GM19238 (cell line): ENCODE data around the gene SEMA4B.
A peak's percentile ranks its signal among the peaks of the same experiment; 100 is the strongest.

Source experiments
- DNase-seq: peaks from one replicate; pipeline ENCODE4 v3.0.0; 2011; ENCODE audit warnings: low spot score; ENCODE audit not compliant: insufficient read length

The SEMA4B gene

GRCh38 chr15:90227336-90227735 is 26.2 kb downstream of the SEMA4B start:
- no peak for DNase-seq

- no peak for DNase-seq
Measured at GRCh38 chr15:90227816-90228772, 27.0 kb downstream of the SEMA4B start.

- DNase-seq: no peak
Measured at GRCh38 chr15:90228960-90229359, 27.8 kb downstream of the SEMA4B start.

GRCh38 chr15:90230071-90230494 is 29.0 kb downstream of the SEMA4B start:
- DNase-seq: no peak

- DNase-seq: no peak
Measured at GRCh38 chr15:90230610-90231009, 29.5 kb downstream of the SEMA4B start.

GRCh38 chr15:90231028-90232017 is 30.2 kb downstream of the SEMA4B start:
- no peak for DNase-seq

- no peak for DNase-seq
Measured at GRCh38 chr15:90232196-90232595, 31.1 kb downstream of the SEMA4B start.

- DNase-seq: no peak
Measured at GRCh38 chr15:90232941-90233386, 31.8 kb downstream of the SEMA4B start.

- DNase-seq: no peak
Measured at GRCh38 chr15:90233387-90234095, 32.4 kb downstream of the SEMA4B start, which contains the start of gene CIB1. TSS of gene CIB1 (minus strand) at chr15:90233941. CDS start at chr15:90233885, 56 bp downstream.

- peak; percentile 94 for DNase-seq
Measured at GRCh38 chr15:90234096-90234988, 33.2 kb downstream of the SEMA4B start, which contains the start of gene GDPGP1. TSS of gene GDPGP1 (plus strand) at chr15:90234209. CDS start at chr15:90240909, 6,700 bp downstream.

- no peak for DNase-seq
Measured at GRCh38 chr15:90239371-90239770, 38.2 kb downstream of the SEMA4B start.

GRCh38 chr15:90240856-90241255 is 39.7 kb downstream of the SEMA4B start:
- no peak for DNase-seq

- no peak for DNase-seq
Measured at GRCh38 chr15:90241343-90242192, 40.4 kb downstream of the SEMA4B start.

- DNase-seq: no peak
Measured at GRCh38 chr15:90243943-90244639, 43.0 kb downstream of the SEMA4B start.

- DNase-seq: no peak
Measured at GRCh38 chr15:90248789-90249202, 47.7 kb downstream of the SEMA4B start.

GRCh38 chr15:90249203-90249863 is 48.2 kb downstream of the SEMA4B start, which contains the start of gene TTLL13:
TSS of gene TTLL13 (plus strand) at chr15:90249556. CDS start at chr15:90250631, 1,075 bp downstream.
- DNase-seq: no peak

- no peak for DNase-seq
Measured at GRCh38 chr15:90257776-90258175, 56.6 kb downstream of the SEMA4B start.

- peak; percentile 12 for DNase-seq
Measured at GRCh38 chr15:90259524-90259923, 58.4 kb downstream of the SEMA4B start.
